NCI-H1930 (cell line): ENCODE results near the gene CDX1.

Experiments
- DNase-seq, 2 experiments: peaks; one replicate each; lab custom pipeline; 2025; lab: John Stamatoyannopoulos, UW

The CDX1 gene

GRCh38 chr5:150166650-150167511 lies at the start of gene CDX1:
Gene CDX1 (plus strand): TSS chr5:150166778. CDS start chr5:150166877, 99 bp downstream.
- no peak for DNase-seq

GRCh38 chr5:150117945-150118560 lies 48.5 kb upstream of the CDX1 start:
- no peak for DNase-seq

GRCh38 chr5:150118561-150119229 lies 47.9 kb upstream of the CDX1 start:
- no peak for DNase-seq

GRCh38 chr5:150119421-150120061 lies 47.0 kb upstream of the CDX1 start:
- no peak for DNase-seq

DNA sequence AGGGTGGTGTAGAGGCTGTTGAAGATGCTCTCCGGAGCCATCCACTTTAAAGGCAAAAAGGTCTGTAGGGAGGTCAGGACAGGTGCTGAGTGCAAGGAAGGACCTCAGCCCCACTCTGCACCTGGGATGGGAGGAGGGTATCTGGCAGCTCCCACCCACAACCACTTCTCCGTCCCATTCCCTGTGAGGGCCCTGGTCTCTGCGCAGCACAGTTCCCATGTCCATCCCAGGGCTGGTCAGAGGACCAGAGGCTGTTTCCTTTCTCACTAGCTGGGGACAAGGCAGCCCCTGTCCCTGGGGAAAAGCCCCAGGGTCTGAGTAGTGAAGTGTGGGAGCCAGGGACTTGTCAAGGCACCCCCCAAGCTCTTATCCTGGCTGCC lies 46.5 kb upstream of the CDX1 start:
- no peak for DNase-seq

GRCh38 chr5:150120617-150121447 lies 45.7 kb upstream of the CDX1 start:
- DNase-seq, result no peak

- DNase-seq, result no peak
These were observed 45.0 kb upstream of the CDX1 start for GRCh38 chr5:150121448-150122157.

GRCh38 chr5:150122158-150122510 lies 44.4 kb upstream of the CDX1 start:
- no peak for DNase-seq

DNA sequence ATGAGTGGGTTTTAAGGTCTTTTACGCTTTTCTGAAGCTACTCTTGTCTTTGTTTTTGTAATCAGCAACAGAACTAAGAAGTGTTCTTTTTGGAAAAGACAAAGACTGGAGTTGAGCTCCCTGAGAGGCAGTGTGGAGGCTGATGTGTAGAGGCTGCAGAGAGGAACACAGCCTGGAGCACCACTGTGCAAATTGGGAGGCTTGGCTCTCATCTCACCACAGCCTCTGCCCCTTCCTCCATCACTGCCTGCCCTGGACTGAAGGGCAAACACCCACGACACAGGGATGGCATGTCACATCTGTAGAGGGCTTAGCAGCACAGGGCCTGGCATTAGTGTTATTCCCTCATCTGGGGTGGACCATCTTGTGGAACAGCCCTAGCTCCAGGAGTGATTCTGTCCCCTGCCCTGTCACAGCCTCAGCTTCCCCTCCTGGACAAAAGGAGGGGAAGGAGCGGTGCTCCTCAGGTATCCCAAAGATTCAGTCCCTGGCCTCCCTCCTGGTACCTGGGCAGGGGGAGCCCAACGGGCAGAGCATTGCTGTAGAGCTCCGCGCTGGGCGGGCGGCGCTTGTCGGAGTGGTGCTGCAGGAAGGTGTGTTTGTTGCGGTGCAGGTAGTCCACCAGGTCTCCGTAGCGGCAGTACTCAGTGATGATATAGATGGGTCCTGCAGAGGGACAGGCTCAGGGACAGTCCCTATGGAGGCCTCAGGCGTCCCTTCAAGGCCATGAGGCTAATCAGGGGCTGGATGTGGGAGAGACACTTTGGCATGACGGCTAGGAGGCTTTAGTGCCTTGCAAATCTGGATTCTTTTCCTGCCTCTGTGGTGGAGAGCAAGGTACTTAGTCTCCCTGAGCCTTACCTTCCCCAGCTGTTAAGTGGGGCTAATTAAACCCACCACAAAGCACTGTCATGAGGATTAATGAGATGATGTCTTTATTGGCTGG lies 43.8 kb upstream of the CDX1 start:
- no peak for DNase-seq

- no peak for DNase-seq
These were observed 43.0 kb upstream of the CDX1 start for GRCh38 chr5:150123542-150123941.

DNA sequence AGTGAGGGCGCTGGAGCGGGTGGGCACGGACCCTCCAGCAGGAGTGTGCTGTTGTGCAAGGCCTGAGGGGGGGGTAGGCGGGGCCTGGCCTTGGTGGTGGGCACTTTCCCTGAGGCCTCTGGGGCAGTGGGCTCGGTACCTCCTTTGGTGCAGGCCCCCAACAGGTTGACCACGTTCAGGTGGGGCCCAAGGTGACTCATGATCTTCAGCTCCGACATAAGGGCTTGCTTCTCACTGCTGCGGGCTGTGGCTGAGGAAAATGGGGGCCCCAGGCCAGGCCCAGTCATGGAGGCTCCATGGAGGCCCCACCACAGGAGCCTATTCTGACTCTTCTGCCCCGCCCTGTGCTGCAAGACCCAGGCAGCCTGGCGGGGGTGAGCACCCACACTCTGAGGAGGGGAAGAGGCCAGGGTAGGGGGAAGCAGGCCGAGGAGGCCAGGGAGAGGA lies 42.4 kb upstream of the CDX1 start:
- DNase-seq, result no peak

DNA sequence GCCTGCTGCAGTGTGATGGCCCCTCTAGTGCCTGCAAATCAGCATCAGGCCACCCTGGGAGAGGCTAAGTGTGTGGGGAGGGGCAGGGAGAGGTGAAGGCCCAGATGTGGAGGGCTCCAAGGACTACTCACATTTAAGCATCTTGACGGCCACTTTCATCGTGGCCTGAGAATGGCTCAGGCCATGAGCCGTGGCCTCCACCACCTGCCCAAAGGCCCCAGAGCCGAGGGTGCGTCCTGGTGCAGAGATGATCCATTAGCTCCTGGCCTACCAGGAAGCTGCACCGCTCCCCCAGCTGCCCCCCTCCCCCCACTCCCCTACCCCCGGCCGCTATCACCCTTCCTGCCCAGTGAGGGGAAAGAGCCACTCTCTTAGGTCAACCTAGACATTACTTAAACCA lies 42.0 kb upstream of the CDX1 start:
- DNase-seq, result no peak

DNA sequence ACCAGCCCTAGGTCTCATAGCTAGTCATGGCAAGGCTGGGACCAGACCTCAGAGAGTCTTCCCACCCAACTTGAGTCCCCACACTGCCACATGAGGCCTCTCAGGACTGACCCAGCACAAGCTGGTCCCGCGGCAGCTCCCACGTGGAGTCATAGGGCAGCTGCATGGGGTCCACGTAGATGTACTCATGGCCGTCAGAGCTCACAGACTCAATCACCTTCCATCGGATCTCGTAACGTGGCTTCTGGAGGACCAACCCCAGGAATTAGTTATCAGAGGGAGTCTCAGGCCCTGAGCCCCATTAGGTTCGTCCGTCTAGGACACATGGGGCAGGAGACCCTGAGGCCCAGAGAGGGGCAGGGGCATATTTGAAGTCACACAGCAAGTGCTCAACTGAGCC lies 41.2 kb upstream of the CDX1 start:
- DNase-seq, result no peak

DNA sequence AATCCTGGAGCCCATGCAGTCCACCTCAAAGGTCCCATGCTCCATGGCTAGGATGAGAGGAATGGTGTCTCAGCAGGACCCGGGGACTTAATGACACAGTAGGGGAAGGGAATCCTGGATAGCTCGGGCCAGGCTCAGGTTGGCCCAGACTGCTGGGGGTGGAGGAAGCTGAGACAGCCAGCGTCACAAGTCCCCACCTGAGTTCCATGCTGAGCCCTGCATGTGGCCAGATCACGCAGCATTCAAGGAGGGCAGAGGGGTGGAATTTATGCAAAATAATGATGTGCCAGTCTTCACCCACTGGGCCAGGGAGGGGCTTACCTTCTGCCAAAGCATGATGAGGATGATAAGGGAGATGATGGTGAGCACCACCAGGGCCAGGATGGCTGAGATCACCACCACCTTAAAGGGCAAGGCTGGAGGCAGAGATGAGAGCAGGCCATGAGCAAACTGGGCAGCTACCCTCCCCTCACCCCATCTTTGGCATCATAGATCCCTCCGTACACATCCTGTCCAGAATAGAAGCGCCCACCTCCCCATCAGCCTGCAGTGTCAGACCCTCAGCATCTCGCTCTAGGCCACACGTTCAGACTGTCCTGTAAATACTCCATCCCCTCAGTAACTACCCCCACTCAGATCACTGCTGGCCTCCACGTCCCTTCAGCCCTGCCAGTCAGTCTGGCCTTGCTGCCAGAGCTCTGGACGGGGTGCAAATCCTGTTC lies 40.2 kb upstream of the CDX1 start:
- DNase-seq, result no peak

DNA sequence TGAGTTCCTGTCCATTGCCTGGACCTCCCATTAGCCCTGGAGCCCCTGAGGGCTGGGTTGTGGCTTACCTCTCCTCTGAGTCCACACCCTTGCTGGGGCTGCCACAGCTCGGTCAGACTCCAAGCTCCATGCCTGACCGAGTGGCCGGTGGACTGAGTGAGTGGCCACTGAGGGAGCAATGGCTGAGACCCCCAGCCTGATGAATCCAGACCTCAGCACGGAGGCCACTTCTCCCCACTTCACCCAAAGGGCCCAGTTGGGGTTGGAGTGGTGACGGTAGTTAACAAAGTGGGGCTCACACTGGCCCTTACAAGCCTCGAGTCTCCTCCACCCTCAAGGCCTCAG lies 39.7 kb upstream of the CDX1 start:
- no peak for DNase-seq

GRCh38 chr5:150129454-150129812 lies 37.1 kb upstream of the CDX1 start:
- no peak for DNase-seq

DNA sequence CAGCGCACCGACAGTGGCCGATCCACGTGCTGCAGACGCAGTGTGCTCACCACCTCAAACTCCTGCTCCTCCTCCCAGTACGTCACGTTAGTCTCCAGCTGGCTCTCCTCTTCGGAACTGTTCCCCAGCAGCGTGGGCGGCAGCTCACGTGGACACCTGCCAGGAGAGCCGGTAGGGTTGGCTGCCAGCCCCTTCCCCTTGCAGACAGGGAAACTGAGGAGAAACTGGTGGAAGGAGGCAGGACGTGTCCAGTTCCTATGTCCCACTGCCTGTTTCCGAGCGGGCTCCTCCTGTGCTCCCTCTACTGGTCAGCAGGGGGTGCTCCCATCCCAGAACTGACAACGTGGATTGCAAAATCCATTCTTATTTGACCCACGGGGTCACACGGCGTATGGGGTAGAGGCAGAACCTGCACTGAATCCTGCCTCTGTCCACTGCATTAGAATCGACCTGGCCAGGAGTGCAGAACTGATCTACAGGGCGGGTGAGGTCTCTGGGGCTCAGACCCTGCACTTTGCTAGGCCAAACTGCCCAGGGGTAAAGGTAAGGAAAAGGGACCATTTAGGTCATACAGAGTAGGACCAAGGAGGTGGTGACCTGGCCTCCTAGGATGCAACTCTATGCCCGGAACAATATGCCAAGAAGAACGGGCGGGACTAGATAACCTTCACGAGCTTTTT lies 36.6 kb upstream of the CDX1 start:
- DNase-seq, result no peak

DNA sequence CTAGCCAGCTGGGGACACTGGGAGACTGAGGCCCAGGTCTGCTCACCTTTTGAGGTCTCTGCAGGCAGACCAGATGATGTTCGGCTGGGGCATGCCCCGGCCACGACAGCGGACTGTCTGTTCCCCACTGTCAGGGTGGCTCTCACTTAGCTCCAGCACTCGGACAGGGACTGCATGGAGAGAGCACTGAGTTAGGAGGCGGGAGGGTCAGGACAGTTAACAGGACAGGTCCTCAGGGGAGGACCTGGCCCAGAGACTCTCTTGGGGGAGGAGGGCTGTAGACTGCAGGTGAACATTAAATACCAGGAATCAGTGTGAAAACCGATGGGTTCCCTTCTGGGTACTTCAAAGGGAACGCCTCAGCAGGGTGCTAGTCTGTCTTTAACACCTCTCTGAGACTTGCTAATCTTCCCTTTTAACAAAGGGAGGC lies 36.1 kb upstream of the CDX1 start:
- no peak for DNase-seq

- no peak for DNase-seq
These were observed 35.1 kb upstream of the CDX1 start for GRCh38 chr5:150131461-150131860.
